EH (cell line): ENCODE measurements around the gene HSH2D.
"Not testable (repeated sequence)": the region's sequence is repeated elsewhere in the genome, so short reads cannot be mapped to it uniquely, and the experiment has no call there.

Experiments
- DNase-seq: peaks from one replicate; pipeline ENCODE4 v3.0.0-alpha.2; 2015; ENCODE audit warnings: low read depth

Gene HSH2D

GRCh38 chr19:16157601-16158000 lies 14.1 kb downstream of the HSH2D start:
- DNase-seq = no peak

DNA sequence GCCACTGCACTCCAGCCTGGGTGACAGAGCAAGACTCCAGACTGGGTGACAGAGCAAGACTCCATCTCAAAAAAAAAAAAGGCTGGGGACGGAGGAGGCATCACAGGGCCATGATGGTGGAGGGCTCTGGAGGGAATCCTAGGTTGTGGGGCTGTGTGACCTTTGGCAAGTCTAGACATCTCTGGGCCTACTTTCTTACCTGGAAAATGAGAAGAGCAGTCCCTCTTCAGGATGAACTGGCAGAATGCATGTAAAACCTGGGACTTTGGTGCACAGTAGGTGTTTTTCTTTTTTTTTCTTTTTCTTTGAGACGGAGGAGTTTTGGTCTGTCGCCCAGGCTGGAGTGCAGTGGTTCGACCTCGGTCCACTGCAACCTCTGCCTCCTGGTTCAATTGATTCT lies 16.2 kb downstream of the HSH2D start:
- DNase-seq = no peak

- no peak for DNase-seq
Measured at GRCh38 chr19:16160445-16160942, 17.0 kb downstream of the HSH2D start.

DNA sequence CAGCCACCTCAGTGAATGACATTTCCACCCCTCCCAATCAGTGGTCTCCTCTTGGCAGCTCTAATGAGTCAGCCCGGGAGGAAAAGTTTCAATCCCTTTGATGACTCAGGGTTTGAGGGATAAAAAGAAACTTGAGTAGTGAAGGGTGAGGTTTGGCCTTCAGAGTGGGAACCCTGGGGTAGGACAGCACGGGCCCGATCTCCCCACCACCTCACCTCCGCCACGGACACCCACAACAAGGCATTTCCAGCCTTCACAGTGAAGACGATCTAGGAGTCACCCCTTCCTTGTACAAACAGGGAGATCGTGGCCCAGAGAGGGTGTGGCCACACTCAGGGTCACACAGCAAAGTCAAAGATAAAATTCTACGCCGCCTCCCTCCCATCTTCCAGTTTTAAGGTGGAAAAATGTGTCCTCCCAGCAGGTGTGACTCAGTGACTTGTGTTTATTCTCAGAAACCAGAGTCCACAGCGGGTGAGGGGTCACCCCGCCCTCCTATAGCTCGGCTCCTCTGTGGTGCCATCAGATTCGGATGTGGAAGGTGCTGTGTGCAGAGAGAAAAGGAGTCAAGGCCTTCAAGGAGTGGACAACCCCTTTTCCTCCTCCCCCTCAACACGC lies 17.6 kb downstream of the HSH2D start:
- peak; percentile 73 for DNase-seq

DNA sequence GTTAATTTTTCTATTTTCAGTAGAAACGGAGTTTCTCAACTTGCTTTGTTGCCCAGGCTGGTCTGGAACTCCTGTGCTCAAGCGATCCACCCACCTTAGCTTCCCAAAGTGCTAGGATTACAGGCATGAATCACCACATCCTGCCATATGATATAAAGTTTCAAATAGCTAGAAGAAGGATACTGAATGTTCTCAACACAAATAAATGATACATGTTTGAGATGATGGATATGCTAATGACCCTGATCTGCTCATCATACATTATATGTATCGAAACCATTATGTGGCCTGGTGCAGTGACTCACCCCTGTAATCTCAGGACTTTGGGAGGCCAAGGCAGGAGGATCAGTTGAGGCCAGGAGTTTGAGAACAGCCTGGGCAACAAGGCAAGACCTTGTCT lies 18.4 kb downstream of the HSH2D start:
- peak; percentile 66 for DNase-seq

- no peak for DNase-seq
Measured at GRCh38 chr19:16164222-16164890, 20.9 kb downstream of the HSH2D start.

DNA sequence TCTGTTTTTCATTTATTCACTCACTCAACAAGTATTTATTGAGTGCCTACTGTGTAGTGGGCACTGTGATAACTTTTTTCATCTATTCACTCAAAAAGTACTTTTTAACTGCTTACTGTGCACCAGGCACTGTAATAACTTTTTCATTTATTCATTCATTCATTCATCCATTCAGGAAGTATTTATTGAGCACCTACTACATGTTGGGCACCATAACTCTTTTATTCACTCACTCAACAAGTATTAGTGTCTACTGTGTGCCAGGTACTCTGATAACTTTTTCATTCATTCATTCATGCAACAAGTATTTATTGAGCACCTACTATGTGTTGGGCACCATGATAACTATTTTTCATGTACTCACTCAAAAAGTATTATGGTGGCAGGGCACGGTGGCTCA lies 22.9 kb downstream of the HSH2D start:
- DNase-seq = no peak

DNA sequence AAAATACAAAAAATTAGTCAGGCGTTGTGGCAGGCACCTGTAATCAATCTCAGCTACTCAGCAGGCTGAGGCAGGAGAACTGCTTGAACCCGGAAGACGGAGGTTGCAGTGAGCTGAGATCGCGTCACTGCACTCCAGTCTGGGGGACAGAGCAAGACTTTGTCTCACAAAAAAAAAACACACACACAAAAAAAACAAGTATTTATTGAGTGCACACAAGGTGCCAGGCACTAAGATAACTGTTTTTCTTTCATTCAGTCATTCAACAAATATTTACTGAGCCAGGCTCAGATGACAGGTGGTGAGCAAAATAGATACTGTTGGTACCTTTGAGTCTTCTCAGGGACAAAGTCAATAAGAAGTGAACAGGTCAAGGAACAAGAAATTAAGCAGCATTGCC lies 23.6 kb downstream of the HSH2D start:
- no peak for DNase-seq

GRCh38 chr19:16168465-16169081 lies 25.1 kb downstream of the HSH2D start:
- DNase-seq = no peak

DNA sequence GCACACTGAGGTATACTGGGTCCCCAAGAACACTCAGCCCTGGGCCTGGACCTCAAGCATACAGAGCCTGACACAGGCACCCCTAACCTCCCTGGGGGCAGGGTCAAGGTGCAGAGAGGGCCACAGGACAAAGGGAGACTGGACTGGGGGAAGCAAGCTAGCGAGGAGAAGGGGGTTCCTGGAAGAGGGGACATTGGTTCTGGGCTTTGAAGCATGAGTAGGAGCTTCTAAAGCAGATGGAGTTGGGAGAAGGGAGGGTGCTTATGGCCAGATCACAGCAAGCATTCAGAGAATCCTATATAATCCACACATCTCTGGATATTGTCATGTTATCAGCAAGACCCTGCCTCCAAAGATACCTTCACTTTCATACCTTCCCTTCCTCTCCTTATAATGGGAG lies 26.6 kb downstream of the HSH2D start:
- DNase-seq = no peak

GRCh38 chr19:16175954-16176353 lies 32.5 kb downstream of the HSH2D start:
- no peak for DNase-seq

GRCh38 chr19:16178866-16179265 lies 35.4 kb downstream of the HSH2D start:
- not testable (repeated sequence) for DNase-seq

- DNase-seq = peak; percentile 90
Measured at GRCh38 chr19:16180611-16181010, 37.1 kb downstream of the HSH2D start.

GRCh38 chr19:16184665-16185122 lies 41.2 kb downstream of the HSH2D start:
- DNase-seq = no peak

- DNase-seq = peak; percentile 100
Measured at GRCh38 chr19:16185123-16185767, 41.8 kb downstream of the HSH2D start, which contains the start of gene FAM32A. Gene FAM32A (plus strand): TSS chr19:16185410. CDS start chr19:16185443, 33 bp downstream.

GRCh38 chr19:16185768-16186123 lies 42.3 kb downstream of the HSH2D start:
- DNase-seq = peak; percentile 54

DNA sequence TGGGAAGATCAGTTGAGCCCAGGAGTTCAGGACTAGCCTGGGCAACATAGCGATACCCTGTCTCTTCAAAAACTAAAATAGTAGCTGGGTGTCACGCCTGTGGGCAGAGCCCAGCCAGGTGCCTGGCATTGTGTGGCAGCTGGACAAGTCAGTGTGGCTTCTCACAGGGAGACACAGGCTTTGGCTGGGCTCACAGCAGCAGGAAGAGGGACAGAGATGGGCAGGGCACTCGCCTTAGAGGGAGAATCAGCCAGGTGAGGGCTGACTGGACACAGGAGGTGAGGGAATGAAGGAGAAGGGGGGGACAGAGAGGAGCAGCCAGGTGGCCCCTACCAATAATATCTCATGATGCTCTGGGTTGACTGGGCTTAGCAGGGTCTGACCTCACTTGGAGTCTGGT lies 45.0 kb downstream of the HSH2D start:
- DNase-seq = no peak

DNA sequence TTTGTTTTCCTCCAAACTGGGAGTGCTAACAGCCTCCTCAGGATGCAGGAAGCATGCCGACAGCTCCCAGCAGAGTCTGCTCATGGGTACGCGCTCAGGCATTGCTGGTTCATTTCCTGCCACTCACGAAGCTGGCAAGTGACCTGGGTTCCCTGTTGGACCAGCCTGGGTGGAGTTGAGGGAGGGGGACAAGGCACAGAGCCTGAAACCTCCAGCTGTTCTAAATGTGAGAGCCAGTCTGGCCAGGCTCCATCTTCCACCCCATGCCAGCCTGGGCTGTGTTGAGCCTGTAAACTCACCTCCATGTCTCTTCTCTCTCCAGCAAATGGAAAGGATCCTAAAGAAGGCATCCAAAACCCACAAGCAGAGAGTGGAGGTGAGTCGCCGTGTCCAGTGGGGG lies 46.7 kb downstream of the HSH2D start:
- no peak for DNase-seq

DNA sequence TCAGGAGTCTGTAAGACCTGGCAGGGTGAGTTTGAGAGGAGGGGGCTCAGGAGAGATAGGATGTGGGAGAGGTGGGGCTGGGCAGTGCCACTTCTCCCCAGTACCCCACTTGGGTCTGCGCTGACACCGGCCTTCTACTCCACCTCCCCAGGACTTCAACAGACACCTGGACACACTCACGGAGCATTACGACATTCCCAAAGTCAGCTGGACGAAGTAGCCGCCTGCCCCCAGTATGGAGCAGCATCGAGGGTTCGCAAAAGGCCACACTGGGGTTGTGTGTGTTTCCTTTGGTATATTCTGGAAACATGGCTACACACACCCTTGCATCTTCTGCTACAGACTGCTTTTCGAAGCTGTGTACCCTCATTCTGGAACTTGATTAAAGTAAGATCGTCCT lies 47.3 kb downstream of the HSH2D start:
- DNase-seq = no peak

DNA sequence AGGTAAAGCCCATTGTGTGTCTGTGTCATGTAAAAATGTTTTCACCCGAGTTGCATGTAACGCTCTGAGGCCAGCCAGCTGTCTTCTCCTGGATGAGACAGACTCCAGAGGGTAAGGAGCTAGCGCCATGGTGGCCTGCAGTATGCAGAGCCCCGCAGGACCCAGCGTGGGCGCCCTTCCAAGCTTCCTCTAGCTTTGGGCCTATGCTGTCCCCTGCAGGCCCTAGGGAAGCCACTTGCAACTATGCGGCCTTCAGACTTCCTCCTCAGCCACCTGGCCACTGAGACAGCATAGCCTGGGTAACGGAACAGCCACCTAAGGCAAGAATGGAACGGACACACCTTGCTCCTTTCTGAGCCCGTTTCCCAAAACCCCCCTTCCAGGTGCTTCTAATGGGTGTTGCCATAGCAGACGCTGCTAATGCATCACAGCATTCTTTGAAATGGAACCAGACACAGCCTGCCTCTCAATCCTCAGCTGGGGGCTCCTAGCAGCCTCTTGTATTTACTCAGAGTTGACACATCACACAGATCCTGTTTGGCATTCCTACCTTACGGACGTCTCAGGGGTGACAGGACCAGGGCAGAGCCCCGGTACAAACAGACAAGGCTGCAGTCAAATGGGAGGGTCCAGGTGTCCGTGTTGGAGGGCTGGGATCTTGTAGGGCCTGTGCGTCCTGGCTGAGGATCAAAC lies 47.9 kb downstream of the HSH2D start:
- DNase-seq = no peak

- no peak for DNase-seq
Measured at GRCh38 chr19:16193466-16193865, 50.0 kb downstream of the HSH2D start.

DNA sequence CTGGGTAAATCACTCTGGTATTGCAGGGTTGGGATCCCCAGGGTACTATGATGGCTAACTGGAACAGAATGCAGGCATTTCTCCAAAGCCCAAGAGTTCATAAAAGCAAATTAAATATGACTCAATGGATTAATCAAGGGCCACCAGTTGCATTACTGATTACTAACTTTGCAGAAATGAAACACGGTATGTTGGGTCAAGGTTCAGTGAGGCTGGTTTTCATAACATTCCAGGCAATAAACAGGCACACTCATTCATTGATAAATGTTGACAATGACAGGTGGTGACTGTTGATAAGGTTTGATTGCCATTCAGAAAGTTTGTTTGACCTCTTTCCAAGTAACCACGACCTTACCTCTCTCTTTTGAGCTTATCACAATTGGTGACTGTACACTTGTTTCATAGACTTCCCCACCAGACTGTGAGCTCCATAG lies 53.7 kb downstream of the HSH2D start:
- DNase-seq = peak; percentile 96
